UCSD-AML1 (cell line): ENCODE measurements around the gene SLC15A5.

Source experiments
- DNase-seq: peaks from one replicate; lab custom pipeline; 2025; ENCODE audit not compliant: unreplicated experiment; lab: John Stamatoyannopoulos, UW

Gene SLC15A5

GRCh38 chr12:16184681-16185080 lies 92.8 kb downstream of the SLC15A5 start:
- no peak for DNase-seq

- no peak for DNase-seq
These were observed 93.9 kb downstream of the SLC15A5 start for GRCh38 chr12:16183541-16183940.

- DNase-seq = no peak
These were observed 101.6 kb downstream of the SLC15A5 start for GRCh38 chr12:16175840-16176239.

- no peak for DNase-seq
These were observed 103.2 kb downstream of the SLC15A5 start for GRCh38 chr12:16174282-16174681.

- no peak for DNase-seq
These were observed 106.1 kb downstream of the SLC15A5 start for GRCh38 chr12:16171348-16171747.

GRCh38 chr12:16168078-16168477 lies 109.4 kb downstream of the SLC15A5 start:
- no peak for DNase-seq

GRCh38 chr12:16166563-16167470 lies 110.7 kb downstream of the SLC15A5 start:
- no peak for DNase-seq

GRCh38 chr12:16165506-16165905 lies 112.0 kb downstream of the SLC15A5 start:
- DNase-seq = no peak

- DNase-seq = no peak
These were observed 113.6 kb downstream of the SLC15A5 start for GRCh38 chr12:16163901-16164300.

GRCh38 chr12:16163146-16163545 lies 114.3 kb downstream of the SLC15A5 start:
- no peak for DNase-seq

- no peak for DNase-seq
These were observed 117.9 kb downstream of the SLC15A5 start for GRCh38 chr12:16159571-16159970.

- no peak for DNase-seq
These were observed 119.4 kb downstream of the SLC15A5 start for GRCh38 chr12:16158050-16158449.

- no peak for DNase-seq
These were observed 121.5 kb downstream of the SLC15A5 start for GRCh38 chr12:16155938-16156337.

GRCh38 chr12:16154990-16155389 lies 122.5 kb downstream of the SLC15A5 start:
- no peak for DNase-seq

GRCh38 chr12:16152885-16153673 lies 124.4 kb downstream of the SLC15A5 start:
- DNase-seq = no peak

- no peak for DNase-seq
These were observed 127.2 kb downstream of the SLC15A5 start for GRCh38 chr12:16150276-16150675.

- no peak for DNase-seq
These were observed 128.5 kb downstream of the SLC15A5 start for GRCh38 chr12:16148938-16149337.
